VCaP (cell line): ENCODE measurements around the gene EXO1.
A peak's percentile ranks its signal among the peaks of the same experiment; 100 is the strongest.
"Not testable (repeated sequence)": the region's sequence is repeated elsewhere in the genome, so short reads cannot be mapped to it uniquely, and the experiment has no call there.

Source experiments
- H3K27ac ChIP-seq: fragments of 450-650 bp; 2 replicates; pipeline ENCODE4 v1.5.1; 2017
- CTCF ChIP-seq: fragments of 450-650 bp; conservative IDR thresholded peaks from 2 replicates; pipeline ENCODE4 v1.5.1; 2017; ENCODE audit warnings: mild to moderate bottlenecking, moderate library complexity

EXO1 gene

GRCh38 chr1:241847796-241848685, at the start of gene EXO1:
Gene EXO1 (plus strand): TSS chr1:241848204. CDS start chr1:241850426, 2,222 bp downstream.
- peak; percentile 61 for TF ChIP-seq CTCF
- peak within 1 kb of the TSS; percentile 93 for H3K27ac ChIP-seq

- TF ChIP-seq CTCF: no peak
Observed at GRCh38 chr1:241799416-241799815, 48.6 kb upstream of the EXO1 start.

GRCh38 chr1:241800640-241801039, 47.4 kb upstream of the EXO1 start:
- H3K27ac ChIP-seq: no peak overlapping the region
- TF ChIP-seq CTCF: no peak

More at GRCh38 chr1:241799416-241799815, 48.6 kb upstream of the EXO1 start:
- H3K27ac ChIP-seq: no peak overlapping the region

GRCh38 chr1:241802863-241803262, 45.1 kb upstream of the EXO1 start:
- no peak for TF ChIP-seq CTCF
- H3K27ac ChIP-seq: no peak overlapping the region

GRCh38 chr1:241804706-241805105, 43.3 kb upstream of the EXO1 start:
- H3K27ac ChIP-seq: not testable (repeated sequence)

- no peak overlapping the region for H3K27ac ChIP-seq
- TF ChIP-seq CTCF: no peak
Observed at GRCh38 chr1:241808265-241808664, 39.7 kb upstream of the EXO1 start.

GRCh38 chr1:241810769-241811405, 37.1 kb upstream of the EXO1 start:
- no peak overlapping the region for H3K27ac ChIP-seq
- TF ChIP-seq CTCF: no peak
